Subcutaneous abdominal adipose tissue (tissue), 5 donors: Measurements from ENCODE around the gene PCBP4.

Source experiments
- H3K27ac ChIP-seq: one replicate; pipeline ENCODE4 v1.7.0; 2013; ENCODE audit warnings: low read depth, mild to moderate bottlenecking, inconsistent platforms, low read length, moderate library complexity
- H3K27me3 ChIP-seq, 5 donors: one replicate each; pipeline ENCODE4 v1.7.0; 2013; ENCODE audit warnings: low read length in 5 of 5, inconsistent platforms in 1 of 5; ENCODE audit not compliant: control insufficient read depth in 5 of 5, insufficient read depth in 4 of 5
- H3K36me3 ChIP-seq, 5 donors: one replicate each; pipeline ENCODE4 v1.7.0; 2013; ENCODE audit warnings: low read length in 5 of 5; ENCODE audit not compliant: control insufficient read depth in 5 of 5, insufficient read depth in 5 of 5
- H3K4me1 ChIP-seq, 5 donors: one replicate each; pipeline ENCODE4 v1.7.0; 2013; ENCODE audit warnings: low read length in 5 of 5, mild to moderate bottlenecking in 3 of 5, moderate library complexity in 1 of 5; ENCODE audit not compliant: control insufficient read depth in 5 of 5, insufficient read depth in 5 of 5
- H3K4me3 ChIP-seq, 5 donors: one replicate each; pipeline ENCODE4 v1.7.0; 2013; ENCODE audit warnings: low read length in 5 of 5, low read depth in 1 of 5
- H3K9ac ChIP-seq, 5 donors: one replicate each; pipeline ENCODE4 v1.7.0; 2013; ENCODE audit warnings: low read length in 5 of 5, mild to moderate bottlenecking in 4 of 5, moderate library complexity in 3 of 5
- H3K9me3 ChIP-seq, 5 donors: one replicate each; pipeline ENCODE4 v1.7.0; 2013; ENCODE audit warnings: low read length in 5 of 5; ENCODE audit not compliant: control insufficient read depth in 5 of 5
- donor health status: healthy.
- donor health status: healthy.
- donor health status: healthy.
- donor health status: healthy.
- donor health status: healthy.

The PCBP4 gene

GRCh38 chr3:51966486-51966885 is 768 bp downstream of the PCBP4 start:
- Histone ChIP-seq H3K9ac (peak overlapping the region in 3 of 5 donors; percentile 76 to 89 (median 84)), H3K4me3 (peak overlapping the region; percentile 73 to 85 (median 80)), H3K36me3 (peaks cover 0 to 8% (median 1%) of the 10 kb centered on the region in 5 donors), H3K4me1 (peaks cover 2 to 32% (median 25%) of the 10 kb centered on the region in 5 donors), H3K27ac (no peak overlapping the region), H3K27me3 (no peaks in the 10 kb centered on the region), H3K9me3 (no peaks in the 10 kb centered on the region)

- Histone ChIP-seq H3K36me3 (peaks cover 0 to 6% (median 0%) of the 10 kb centered on the region in 5 donors), H3K4me1 (peaks cover 2 to 31% (median 25%) of the 10 kb centered on the region in 5 donors), H3K4me3 (no peak overlapping the region), H3K27ac (no peak overlapping the region), H3K27me3 (no peaks in the 10 kb centered on the region), H3K9ac (no peak overlapping the region), H3K9me3 (no peaks in the 10 kb centered on the region)
Observed at GRCh38 chr3:51966016-51966415, 1.2 kb downstream of the PCBP4 start.

- Histone ChIP-seq H3K4me3 (no peak overlapping the region), H3K36me3 (peaks cover 0 to 18% (median 10%) of the 10 kb centered on the region in 5 donors), H3K9me3 (no peaks in the 10 kb centered on the region), H3K27ac (no peak overlapping the region), H3K9ac (peak overlapping the region in 1 of 5 donors; percentile 30), H3K4me1 (peaks cover 2 to 31% (median 25%) of the 10 kb centered on the region in 5 donors), H3K27me3 (no peaks in the 10 kb centered on the region)
Observed at GRCh38 chr3:51964521-51964920, 2.7 kb downstream of the PCBP4 start.

- no peak overlapping the region for H3K27ac ChIP-seq
- peaks cover 0 to 23% (median 16%) of the 10 kb centered on the region in 5 donors for H3K36me3 ChIP-seq
- H3K4me1 ChIP-seq: peaks cover 2 to 31% (median 25%) of the 10 kb centered on the region in 5 donors
- no peaks in the 10 kb centered on the region for H3K27me3 ChIP-seq
- no peaks in the 10 kb centered on the region for H3K9me3 ChIP-seq
- H3K9ac ChIP-seq: no peak overlapping the region
- H3K4me3 ChIP-seq: no peak overlapping the region
Observed at GRCh38 chr3:51963951-51964451, 3.3 kb downstream of the PCBP4 start.

GRCh38 chr3:51962854-51963530 is 4.3 kb downstream of the PCBP4 start:
- no peak overlapping the region for H3K4me3 ChIP-seq
- H3K27ac ChIP-seq: no peak overlapping the region

GRCh38 chr3:51961602-51962569 is 5.4 kb downstream of the PCBP4 start:
- Histone ChIP-seq H3K36me3 (peaks cover 0 to 39% (median 23%) of the 10 kb centered on the region in 5 donors), H3K9me3 (no peaks in the 10 kb centered on the region), H3K27ac (no peak overlapping the region), H3K9ac (peak overlapping the region in 1 of 5 donors; percentile 4), H3K4me3 (no peak overlapping the region), H3K27me3 (no peaks in the 10 kb centered on the region), H3K4me1 (peaks cover under 1 to 18% (median 13%) of the 10 kb centered on the region in 5 donors)

More at GRCh38 chr3:51962854-51963530, 4.3 kb downstream of the PCBP4 start:
- peak overlapping the region in 1 of 5 donors; percentile 2 for H3K9ac ChIP-seq
- H3K4me1 ChIP-seq: peaks cover 0 to 23% (median 17%) of the 10 kb centered on the region in 5 donors
- H3K36me3 ChIP-seq: peaks cover 0 to 33% (median 23%) of the 10 kb centered on the region in 5 donors
- no peaks in the 10 kb centered on the region for H3K27me3 ChIP-seq
- no peaks in the 10 kb centered on the region for H3K9me3 ChIP-seq

GRCh38 chr3:51961011-51961410 is 6.2 kb downstream of the PCBP4 start:
- peaks cover 0 to 39% (median 23%) of the 10 kb centered on the region in 5 donors for H3K36me3 ChIP-seq
- H3K4me3 ChIP-seq: no peak overlapping the region
- H3K27me3 ChIP-seq: no peaks in the 10 kb centered on the region
- peaks cover 3 to 18% (median 12%) of the 10 kb centered on the region in 5 donors for H3K4me1 ChIP-seq
- no peak overlapping the region for H3K27ac ChIP-seq
- H3K9me3 ChIP-seq: no peaks in the 10 kb centered on the region
- H3K9ac ChIP-seq: no peak overlapping the region

- H3K27ac ChIP-seq: no peak overlapping the region
- no peak overlapping the region for H3K4me3 ChIP-seq
- H3K36me3 ChIP-seq: peaks cover 0 to 39% (median 23%) of the 10 kb centered on the region in 5 donors
- no peaks in the 10 kb centered on the region for H3K27me3 ChIP-seq
- H3K9ac ChIP-seq: no peak overlapping the region
- no peaks in the 10 kb centered on the region for H3K9me3 ChIP-seq
- H3K4me1 ChIP-seq: peaks cover 3 to 20% (median 12%) of the 10 kb centered on the region in 5 donors
Observed at GRCh38 chr3:51960386-51960785, 6.9 kb downstream of the PCBP4 start.

GRCh38 chr3:51959651-51960050 is 7.6 kb downstream of the PCBP4 start:
- H3K27ac ChIP-seq: no peak overlapping the region
- peaks cover 0 to 39% (median 23%) of the 10 kb centered on the region in 5 donors for H3K36me3 ChIP-seq
- no peaks in the 10 kb centered on the region for H3K27me3 ChIP-seq
- H3K4me3 ChIP-seq: no peak overlapping the region
- peaks cover 3 to 23% (median 16%) of the 10 kb centered on the region in 5 donors for H3K4me1 ChIP-seq
- H3K9me3 ChIP-seq: no peaks in the 10 kb centered on the region
- no peak overlapping the region for H3K9ac ChIP-seq
